Measurements from ENCODE around the gene SPEM3. TPM values are rescaled to one million over a fixed set of nuclear protein-coding genes. Genes with fewer than 3 reads are reported as not detected.

SPEM3 gene
- total RNA-seq, 2 donors from 2014 or later = not detected

DNA sequence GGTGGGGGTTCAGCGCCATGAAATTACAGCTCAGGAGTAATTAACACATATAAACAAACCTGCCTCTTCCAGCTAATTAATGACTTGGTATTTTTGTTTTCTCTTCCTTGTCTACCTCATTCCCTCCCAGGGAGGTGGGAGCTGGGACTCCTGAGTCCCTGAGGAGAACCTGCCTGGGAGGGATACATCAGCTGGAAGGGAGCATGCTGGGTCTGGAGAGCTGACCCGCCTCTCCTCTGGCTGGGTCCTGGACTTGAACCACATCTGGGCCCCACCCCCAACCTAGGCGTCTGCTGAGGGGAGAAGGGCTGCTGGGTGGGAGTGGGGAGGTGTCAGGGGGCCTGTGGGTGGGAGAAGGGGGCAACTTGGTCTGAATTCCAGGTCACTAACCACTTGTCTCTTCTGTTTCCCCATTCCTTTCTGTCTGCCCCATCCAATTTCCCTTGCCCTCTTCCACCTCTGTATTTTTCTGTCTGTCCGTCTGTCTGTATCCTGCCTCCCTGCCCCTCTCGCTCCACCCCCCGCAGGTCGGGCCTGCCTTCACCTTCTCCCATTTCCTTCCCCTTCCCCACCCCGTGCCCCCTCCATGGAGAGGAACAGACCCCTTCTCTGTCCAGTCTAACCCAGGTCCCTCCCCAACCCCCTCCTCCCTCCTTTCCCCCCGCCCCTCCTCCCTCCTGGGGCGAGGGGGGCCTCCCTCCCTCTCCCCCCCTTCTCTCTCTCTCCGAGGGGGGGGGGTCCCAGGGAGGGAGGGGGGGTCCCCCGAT, 21.0 kb upstream of the SPEM3 start, which contains the start of gene NLGN2:
TSS of gene NLGN2 (plus strand) at position 361 of the 767 bp plus-strand sequence. CDS start 411 bp downstream, outside the sequence.
- Mint-ChIP-seq H3K27ac (peak within 1 kb of the TSS in 1 of 2 donors; percentile 45), H3K36me3 (no peaks in the 10 kb centered on the region), H3K27me3 (peaks cover 8 to 23% of the 10 kb centered on the region in 2 donors), H3K9me3 (no peaks in the 10 kb centered on the region), H3K4me3 (no peak within 1 kb of the TSS), H3K4me1 (ENCODE audit: low read depth in 2 of 2) (peaks cover 13 to 17% of the 10 kb centered on the region in 2 donors)
- DNase-seq (ENCODE audit: low spot score) (no peak), ATAC-seq (no peak)

DNA sequence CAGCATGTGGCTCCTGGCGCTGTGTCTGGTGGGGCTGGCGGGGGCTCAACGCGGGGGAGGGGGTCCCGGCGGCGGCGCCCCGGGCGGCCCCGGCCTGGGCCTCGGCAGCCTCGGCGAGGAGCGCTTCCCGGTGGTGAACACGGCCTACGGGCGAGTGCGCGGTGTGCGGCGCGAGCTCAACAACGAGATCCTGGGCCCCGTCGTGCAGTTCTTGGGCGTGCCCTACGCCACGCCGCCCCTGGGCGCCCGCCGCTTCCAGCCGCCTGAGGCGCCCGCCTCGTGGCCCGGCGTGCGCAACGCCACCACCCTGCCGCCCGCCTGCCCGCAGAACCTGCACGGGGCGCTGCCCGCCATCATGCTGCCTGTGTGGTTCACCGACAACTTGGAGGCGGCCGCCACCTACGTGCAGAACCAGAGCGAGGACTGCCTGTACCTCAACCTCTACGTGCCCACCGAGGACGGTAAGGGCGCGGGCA, 20.4 kb upstream of the SPEM3 start:
- no peak overlapping the region for H3K4me3 Mint-ChIP-seq
- no peaks in the 10 kb centered on the region for H3K9me3 Mint-ChIP-seq
- no peak overlapping the region for H3K27ac Mint-ChIP-seq
- ATAC-seq (no peak), DNase-seq (ENCODE audit: low spot score) (no peak)
- peaks cover 8 to 13% of the 10 kb centered on the region in 2 donors for H3K4me1 Mint-ChIP-seq (ENCODE audit: low read depth in 2 of 2)
- H3K36me3 Mint-ChIP-seq = no peaks in the 10 kb centered on the region
- peaks cover 8 to 23% of the 10 kb centered on the region in 2 donors for H3K27me3 Mint-ChIP-seq

- peaks cover 8 to 13% of the 10 kb centered on the region in 2 donors for H3K4me1 Mint-ChIP-seq (ENCODE audit: low read depth in 2 of 2)
- H3K4me3 Mint-ChIP-seq = peak overlapping the region; percentile 2
- peak overlapping the region in 1 of 2 donors; percentile 36 for H3K27ac Mint-ChIP-seq
- H3K27me3 Mint-ChIP-seq = peaks cover 8 to 23% of the 10 kb centered on the region in 2 donors
- no peak for ATAC-seq
- H3K36me3 Mint-ChIP-seq = no peaks in the 10 kb centered on the region
- no peak for DNase-seq (ENCODE audit: low spot score)
- no peaks in the 10 kb centered on the region for H3K9me3 Mint-ChIP-seq
These were observed 19.8 kb upstream of the SPEM3 start for GRCh38 chr17:7408863-7409262.

DNA sequence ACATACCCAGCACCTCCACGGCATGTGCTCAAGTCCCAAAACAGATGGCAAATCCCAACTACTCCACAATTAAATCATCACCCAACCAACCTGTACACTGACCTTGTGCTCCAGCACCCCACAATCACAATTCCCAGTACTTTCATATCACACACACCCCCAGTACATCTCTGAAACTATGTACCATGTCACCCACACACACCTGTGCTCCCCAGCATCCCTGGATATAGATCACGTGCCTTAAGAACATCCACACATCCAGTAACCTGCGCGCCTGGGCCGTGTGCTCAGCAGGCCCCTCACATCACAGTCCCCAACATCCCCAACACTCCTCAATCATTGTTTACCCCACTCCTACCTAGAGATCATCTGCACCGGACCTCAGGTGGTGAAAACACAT, 18.9 kb upstream of the SPEM3 start:
- Mint-ChIP-seq H3K27ac (no peak overlapping the region), H3K9me3 (no peaks in the 10 kb centered on the region), H3K4me3 (no peak overlapping the region), H3K4me1 (ENCODE audit: low read depth in 2 of 2) (peaks cover 8 to 13% of the 10 kb centered on the region in 2 donors), H3K36me3 (no peaks in the 10 kb centered on the region), H3K27me3 (peaks cover 8 to 23% of the 10 kb centered on the region in 2 donors)
- DNase-seq (ENCODE audit: low spot score) (no peak), ATAC-seq (no peak)

DNA sequence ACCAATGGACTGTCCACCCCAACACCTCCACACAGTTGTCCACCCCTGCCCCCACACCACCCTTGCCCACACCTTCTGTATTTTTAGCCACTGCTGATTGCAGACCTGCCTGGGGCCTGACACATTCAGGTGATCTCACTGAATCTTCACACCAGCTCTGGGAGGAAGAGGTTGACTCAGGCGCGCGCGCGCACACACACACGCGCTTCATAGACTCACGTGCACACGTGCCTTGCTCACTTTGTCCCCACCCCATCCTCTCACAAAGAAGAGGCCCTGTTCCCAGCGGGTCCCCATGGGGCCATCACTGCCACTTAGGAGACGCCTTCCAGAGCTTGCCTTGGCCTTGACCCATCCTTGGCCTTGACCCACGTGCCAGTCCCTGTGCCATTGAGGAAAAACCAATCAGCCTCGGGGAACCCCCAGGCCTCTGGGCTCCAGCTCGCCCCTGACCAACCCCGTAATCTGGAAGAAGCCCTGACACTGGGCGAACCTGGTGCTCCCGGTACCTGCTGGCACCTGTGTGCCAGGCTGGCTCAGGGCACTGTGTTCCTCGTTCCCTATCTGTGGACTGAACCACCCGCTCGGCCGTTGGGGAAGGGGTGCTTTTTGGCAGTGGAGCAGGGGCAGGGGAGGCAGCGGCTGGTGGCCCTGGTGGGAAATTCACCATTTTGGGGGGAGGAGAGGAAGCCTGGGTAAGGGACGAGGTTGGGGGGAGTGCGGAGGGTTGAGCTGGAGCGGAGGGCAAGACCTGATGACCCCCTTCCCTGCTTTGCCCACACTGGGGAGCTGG, 17.8 kb upstream of the SPEM3 start:
- no peaks in the 10 kb centered on the region for H3K36me3 Mint-ChIP-seq
- no peak overlapping the region for H3K27ac Mint-ChIP-seq
- peaks cover 5 to 19% of the 10 kb centered on the region in 2 donors for H3K27me3 Mint-ChIP-seq
- no peak for ATAC-seq
- no peak overlapping the region for H3K4me3 Mint-ChIP-seq
- H3K4me1 Mint-ChIP-seq (ENCODE audit: low read depth in 2 of 2) = peaks cover 4 to 9% of the 10 kb centered on the region in 2 donors
- H3K9me3 Mint-ChIP-seq = no peaks in the 10 kb centered on the region
- DNase-seq (ENCODE audit: low spot score) = no peak

DNA sequence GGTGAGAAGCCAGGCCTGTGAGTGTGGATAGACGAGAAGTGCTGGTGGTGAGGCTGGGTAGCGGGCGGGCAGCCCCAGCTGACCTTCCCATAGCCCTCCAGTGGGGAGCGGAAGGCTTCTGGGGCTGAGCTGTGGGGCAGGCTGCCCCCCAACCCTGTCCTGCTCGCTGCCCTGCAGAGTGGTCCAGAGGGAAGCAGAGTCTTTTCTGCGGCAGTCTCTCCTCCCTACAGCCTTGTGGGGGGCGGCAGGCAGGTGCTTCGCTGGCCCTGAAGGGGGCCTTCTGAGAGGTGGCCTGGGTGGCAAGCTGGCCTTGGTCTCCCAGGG, 17.3 kb upstream of the SPEM3 start:
- H3K36me3 Mint-ChIP-seq = no peaks in the 10 kb centered on the region
- DNase-seq (ENCODE audit: low spot score) = no peak

DNA sequence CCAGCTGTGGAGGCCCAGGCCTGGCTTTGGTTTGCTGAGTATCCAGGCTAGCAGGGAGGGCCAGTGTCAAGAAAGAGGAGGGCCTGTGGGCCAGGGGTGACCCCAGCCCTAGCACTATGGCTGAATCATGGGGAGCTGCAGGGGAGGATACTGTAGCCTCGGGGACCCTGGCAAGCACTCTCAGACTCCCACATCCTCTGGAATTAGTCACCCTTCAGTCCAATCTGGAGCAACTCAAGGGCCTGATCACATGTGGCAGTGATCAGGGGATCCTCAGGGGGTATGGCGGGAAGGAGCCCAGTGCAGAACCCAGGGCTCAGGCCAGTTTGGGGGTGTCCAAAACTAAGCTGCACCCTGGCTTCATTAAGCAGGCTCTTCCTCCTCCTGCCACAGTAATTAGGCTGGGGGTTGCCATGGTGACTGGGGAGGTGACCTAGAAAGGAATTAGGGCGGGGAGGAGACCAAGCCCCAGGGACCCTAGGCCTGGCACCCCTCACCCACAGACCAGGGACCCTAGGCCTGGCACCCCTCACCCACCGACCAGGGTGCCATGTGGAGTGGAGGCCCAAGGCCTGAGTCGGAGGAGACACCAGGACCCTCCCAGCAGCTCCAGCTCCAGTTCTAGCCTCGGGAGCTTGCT, 15.2 kb upstream of the SPEM3 start:
- DNase-seq (ENCODE audit: low spot score) (no peak), ATAC-seq (no peak)
- Mint-ChIP-seq H3K9me3 (no peaks in the 10 kb centered on the region), H3K4me3 (no peak overlapping the region), H3K4me1 (ENCODE audit: low read depth in 2 of 2) (no peaks in the 10 kb centered on the region), H3K27ac (no peak overlapping the region), H3K36me3 (no peaks in the 10 kb centered on the region), H3K27me3 (peaks cover 0 to 17% of the 10 kb centered on the region in 2 donors)

More for the DNA sequence above, 17.3 kb upstream of the SPEM3 start:
- Mint-ChIP-seq H3K27me3 (peaks cover 0 to 17% of the 10 kb centered on the region in 2 donors), H3K9me3 (no peaks in the 10 kb centered on the region), H3K27ac (no peak overlapping the region), H3K4me3 (no peak overlapping the region), H3K4me1 (ENCODE audit: low read depth in 2 of 2) (peaks cover 0 to 5% of the 10 kb centered on the region in 2 donors)
- ATAC-seq = no peak

DNA sequence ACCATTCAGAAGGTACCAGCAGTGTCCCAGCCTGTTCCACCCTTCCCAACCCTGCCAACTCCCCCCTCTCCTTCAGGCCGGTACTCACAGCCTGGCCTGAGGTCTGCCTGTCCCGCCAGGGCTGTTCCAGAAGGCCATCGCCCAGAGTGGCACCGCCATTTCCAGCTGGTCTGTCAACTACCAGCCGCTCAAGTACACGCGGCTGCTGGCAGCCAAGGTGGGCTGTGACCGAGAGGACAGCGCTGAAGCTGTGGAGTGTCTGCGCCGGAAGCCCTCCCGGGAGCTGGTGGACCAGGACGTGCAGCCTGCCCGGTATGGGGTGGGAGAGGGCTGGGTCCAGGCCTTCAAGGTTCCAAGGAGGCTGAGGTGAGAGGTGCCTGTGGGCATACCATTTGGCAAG, 13.8 kb upstream of the SPEM3 start:
- Mint-ChIP-seq H3K27me3 (peaks cover 0 to 8% of the 10 kb centered on the region in 2 donors), H3K9me3 (no peaks in the 10 kb centered on the region), H3K4me3 (no peak overlapping the region), H3K27ac (no peak overlapping the region), H3K36me3 (no peaks in the 10 kb centered on the region), H3K4me1 (ENCODE audit: low read depth in 2 of 2) (no peaks in the 10 kb centered on the region)
- DNase-seq (ENCODE audit: low spot score) (no peak), ATAC-seq (no peak)

- no peak overlapping the region for H3K4me3 Mint-ChIP-seq
- H3K27ac Mint-ChIP-seq = no peak overlapping the region
- peaks cover 0 to 4% of the 10 kb centered on the region in 2 donors for H3K27me3 Mint-ChIP-seq
- DNase-seq (ENCODE audit: low spot score) = no peak
- ATAC-seq = no peak
- H3K36me3 Mint-ChIP-seq = no peaks in the 10 kb centered on the region
- no peaks in the 10 kb centered on the region for H3K4me1 Mint-ChIP-seq (ENCODE audit: low read depth in 2 of 2)
- H3K9me3 Mint-ChIP-seq = no peaks in the 10 kb centered on the region
These were observed 12.9 kb upstream of the SPEM3 start for GRCh38 chr17:7415784-7416183.

GRCh38 chr17:7416323-7416722, 12.3 kb upstream of the SPEM3 start:
- DNase-seq (ENCODE audit: low spot score) (no peak), ATAC-seq (no peak)
- H3K27me3 Mint-ChIP-seq = peaks cover 0 to 4% of the 10 kb centered on the region in 2 donors
- H3K4me1 Mint-ChIP-seq (ENCODE audit: low read depth in 2 of 2) = no peaks in the 10 kb centered on the region
- H3K4me3 Mint-ChIP-seq = no peak overlapping the region
- no peaks in the 10 kb centered on the region for H3K36me3 Mint-ChIP-seq
- no peaks in the 10 kb centered on the region for H3K9me3 Mint-ChIP-seq
- H3K27ac Mint-ChIP-seq = peak overlapping the region in 1 of 2 donors; percentile 14

DNA sequence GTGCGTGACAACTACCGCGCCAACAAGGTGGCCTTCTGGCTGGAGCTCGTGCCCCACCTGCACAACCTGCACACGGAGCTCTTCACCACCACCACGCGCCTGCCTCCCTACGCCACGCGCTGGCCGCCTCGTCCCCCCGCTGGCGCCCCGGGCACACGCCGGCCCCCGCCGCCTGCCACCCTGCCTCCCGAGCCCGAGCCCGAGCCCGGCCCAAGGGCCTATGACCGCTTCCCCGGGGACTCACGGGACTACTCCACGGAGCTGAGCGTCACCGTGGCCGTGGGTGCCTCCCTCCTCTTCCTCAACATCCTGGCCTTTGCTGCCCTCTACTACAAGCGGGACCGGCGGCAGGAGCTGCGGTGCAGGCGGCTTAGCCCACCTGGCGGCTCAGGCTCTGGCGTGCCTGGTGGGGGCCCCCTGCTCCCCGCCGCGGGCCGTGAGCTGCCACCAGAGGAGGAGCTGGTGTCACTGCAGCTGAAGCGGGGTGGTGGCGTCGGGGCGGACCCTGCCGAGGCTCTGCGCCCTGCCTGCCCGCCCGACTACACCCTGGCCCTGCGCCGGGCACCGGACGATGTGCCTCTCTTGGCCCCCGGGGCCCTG, 11.5 kb upstream of the SPEM3 start:
- Mint-ChIP-seq H3K27ac (peak overlapping the region in 1 of 2 donors; percentile 14), H3K4me1 (ENCODE audit: low read depth in 2 of 2) (no peaks in the 10 kb centered on the region), H3K36me3 (no peaks in the 10 kb centered on the region), H3K4me3 (no peak overlapping the region), H3K9me3 (no peaks in the 10 kb centered on the region), H3K27me3 (peaks cover 0 to 4% of the 10 kb centered on the region in 2 donors)
- no peak for ATAC-seq
- no peak for DNase-seq (ENCODE audit: low spot score)

- H3K4me1 Mint-ChIP-seq (ENCODE audit: low read depth in 2 of 2) = no peaks in the 10 kb centered on the region
- H3K36me3 Mint-ChIP-seq = no peaks in the 10 kb centered on the region
- H3K27me3 Mint-ChIP-seq = peaks cover 0 to 4% of the 10 kb centered on the region in 2 donors
- H3K27ac Mint-ChIP-seq = no peak overlapping the region
- no peak overlapping the region for H3K4me3 Mint-ChIP-seq
- H3K9me3 Mint-ChIP-seq = no peaks in the 10 kb centered on the region
- DNase-seq (ENCODE audit: low spot score) (no peak), ATAC-seq (no peak)
These were observed 10.0 kb upstream of the SPEM3 start for GRCh38 chr17:7418472-7419152.

Measured in natural killer cell treated with Interleukin-12 subunit alpha and Interleukin-12 subunit beta and Interleukin-15 and Interleukin-18, amount 100 ng/mL, for 72 hours (primary cell).